Colonic mucosa (tissue), 4 donors: ENCODE data around the gene TAS2R20. TPM values are rescaled to one million over a fixed set of nuclear protein-coding genes. Genes with fewer than 3 reads are reported as not detected.

Experiments
- DNase-seq: peaks from one replicate; pipeline ENCODE4 v3.0.0-alpha.2; 2020
- H3K27ac ChIP-seq: fragments of 200-600 bp; one replicate; pipeline ENCODE4 v1.8.0; 2021
- H3K27me3 ChIP-seq: fragments of 200-600 bp; one replicate; pipeline ENCODE4 v1.8.0; 2021
- H3K36me3 ChIP-seq: fragments of 200-600 bp; one replicate; pipeline ENCODE4 v1.8.0; 2021
- H3K4me1 ChIP-seq: fragments of 200-600 bp; one replicate; pipeline ENCODE4 v1.8.0; 2021; ENCODE audit warnings: mild to moderate bottlenecking
- H3K4me3 ChIP-seq: fragments of 200-600 bp; one replicate; pipeline ENCODE4 v1.8.0; 2021
- H3K9ac ChIP-seq, 2 donors: one replicate each; pipeline ENCODE4 v1.7.0; 2013; ENCODE audit warnings: control low read depth in 2 of 2, low read depth in 2 of 2, low read length in 2 of 2
- H3K9me3 ChIP-seq: fragments of 200-600 bp; one replicate; pipeline ENCODE4 v1.8.0; 2021
- CTCF ChIP-seq: fragments of 200-600 bp; IDR thresholded peaks from one replicate; pipeline ENCODE4 v1.8.0; 2022; ENCODE audit warnings: antibody characterized with exemption, mild to moderate bottlenecking
- intact Hi-C: fragments of 100-400 bp; cut with DNase I; formaldehyde crosslinking; loops from one replicate; pipeline ENCODE4 v1.14.1; 2022
- total RNA-seq, 2 donors: library from RNA; stranded (reverse); fragmentation: NEBNext Ultra II Directional in 1 of 2; extraction: Animal tissue kit (Norgen Biotek cat#: 25700) in 1 of 2; gene quantifications; one replicate each; pipeline ENCODE4 v1.2.1, GENCODE V29; 2021
- donor health status: healthy.
- donor health status: DM: no; HTN: no; CAD: no.
- donor health status: DM: no; HTN: no; CAD: no.

Gene TAS2R20
- total RNA-seq, 2 donors from 2014 or later, result 1.0 to 1.2 TPM

- DNase-seq, result no peak
- no peak overlapping the region for H3K27ac ChIP-seq
- no peak overlapping the region for H3K4me3 ChIP-seq
- TF ChIP-seq CTCF, result no peak
- H3K9ac ChIP-seq, result no peak overlapping the region
- intact Hi-C loops, result no loop called here
- H3K27me3 ChIP-seq, result no peaks in the 10 kb centered on the region
- no peaks in the 10 kb centered on the region for H3K4me1 ChIP-seq
- H3K9me3 ChIP-seq, result no peaks in the 10 kb centered on the region
- H3K36me3 ChIP-seq, result no peaks in the 10 kb centered on the region
Measured at GRCh38 chr12:10974965-10975364, 23.1 kb downstream of the TAS2R20 start.

- no peak for DNase-seq
- Histone ChIP-seq H3K4me3 (no peak overlapping the region), H3K9me3 (no peaks in the 10 kb centered on the region), H3K27me3 (no peaks in the 10 kb centered on the region), H3K27ac (no peak overlapping the region), H3K4me1 (no peaks in the 10 kb centered on the region), H3K36me3 (no peaks in the 10 kb centered on the region), H3K9ac (no peak overlapping the region)
- intact Hi-C loops, result no loop called here
- TF ChIP-seq CTCF, result no peak
Measured at GRCh38 chr12:10968765-10969456, 29.2 kb downstream of the TAS2R20 start.

GRCh38 chr12:10967409-10967808 is 30.7 kb downstream of the TAS2R20 start:
- H3K36me3 ChIP-seq, result no peaks in the 10 kb centered on the region
- H3K9me3 ChIP-seq, result no peaks in the 10 kb centered on the region
- no peaks in the 10 kb centered on the region for H3K27me3 ChIP-seq
- no peak for TF ChIP-seq CTCF
- H3K27ac ChIP-seq, result no peak overlapping the region
- H3K4me3 ChIP-seq, result no peak overlapping the region
- intact Hi-C loops, result no loop called here
- DNase-seq, result no peak
- H3K9ac ChIP-seq, result no peak overlapping the region
- H3K4me1 ChIP-seq, result no peaks in the 10 kb centered on the region

GRCh38 chr12:10966314-10966713 is 31.8 kb downstream of the TAS2R20 start:
- no peak overlapping the region for H3K4me3 ChIP-seq
- no peak for TF ChIP-seq CTCF
- H3K36me3 ChIP-seq, result no peaks in the 10 kb centered on the region
- DNase-seq, result no peak
- no peak overlapping the region for H3K27ac ChIP-seq
- no peaks in the 10 kb centered on the region for H3K27me3 ChIP-seq
- no peaks in the 10 kb centered on the region for H3K4me1 ChIP-seq
- H3K9me3 ChIP-seq, result no peaks in the 10 kb centered on the region
- no peak overlapping the region for H3K9ac ChIP-seq
- intact Hi-C loops, result no loop called here

- H3K9me3 ChIP-seq, result no peaks in the 10 kb centered on the region
- TF ChIP-seq CTCF, result no peak
- no peak for DNase-seq
- no peak overlapping the region for H3K9ac ChIP-seq
- intact Hi-C loops, result no loop called here
- H3K4me3 ChIP-seq, result no peak overlapping the region
- no peaks in the 10 kb centered on the region for H3K4me1 ChIP-seq
- H3K27me3 ChIP-seq, result no peaks in the 10 kb centered on the region
- no peaks in the 10 kb centered on the region for H3K36me3 ChIP-seq
- H3K27ac ChIP-seq, result no peak overlapping the region
Measured at GRCh38 chr12:10965476-10965875, 32.6 kb downstream of the TAS2R20 start.
